Stimulated activated naive CD4-positive, alpha-beta T cell (primary cell): ENCODE measurements around the gene ZNF638.
A peak's percentile ranks its signal among the peaks of the same experiment; 100 is the strongest.
"Not testable (repeated sequence)": the region's sequence is repeated elsewhere in the genome, so short reads cannot be mapped to it uniquely, and the experiment has no call there.

Experiments
- DNase-seq, 6 experiments: peaks; one replicate each; lab custom pipeline; 2025; lab: John Stamatoyannopoulos, UW

The ZNF638 gene, protein sequence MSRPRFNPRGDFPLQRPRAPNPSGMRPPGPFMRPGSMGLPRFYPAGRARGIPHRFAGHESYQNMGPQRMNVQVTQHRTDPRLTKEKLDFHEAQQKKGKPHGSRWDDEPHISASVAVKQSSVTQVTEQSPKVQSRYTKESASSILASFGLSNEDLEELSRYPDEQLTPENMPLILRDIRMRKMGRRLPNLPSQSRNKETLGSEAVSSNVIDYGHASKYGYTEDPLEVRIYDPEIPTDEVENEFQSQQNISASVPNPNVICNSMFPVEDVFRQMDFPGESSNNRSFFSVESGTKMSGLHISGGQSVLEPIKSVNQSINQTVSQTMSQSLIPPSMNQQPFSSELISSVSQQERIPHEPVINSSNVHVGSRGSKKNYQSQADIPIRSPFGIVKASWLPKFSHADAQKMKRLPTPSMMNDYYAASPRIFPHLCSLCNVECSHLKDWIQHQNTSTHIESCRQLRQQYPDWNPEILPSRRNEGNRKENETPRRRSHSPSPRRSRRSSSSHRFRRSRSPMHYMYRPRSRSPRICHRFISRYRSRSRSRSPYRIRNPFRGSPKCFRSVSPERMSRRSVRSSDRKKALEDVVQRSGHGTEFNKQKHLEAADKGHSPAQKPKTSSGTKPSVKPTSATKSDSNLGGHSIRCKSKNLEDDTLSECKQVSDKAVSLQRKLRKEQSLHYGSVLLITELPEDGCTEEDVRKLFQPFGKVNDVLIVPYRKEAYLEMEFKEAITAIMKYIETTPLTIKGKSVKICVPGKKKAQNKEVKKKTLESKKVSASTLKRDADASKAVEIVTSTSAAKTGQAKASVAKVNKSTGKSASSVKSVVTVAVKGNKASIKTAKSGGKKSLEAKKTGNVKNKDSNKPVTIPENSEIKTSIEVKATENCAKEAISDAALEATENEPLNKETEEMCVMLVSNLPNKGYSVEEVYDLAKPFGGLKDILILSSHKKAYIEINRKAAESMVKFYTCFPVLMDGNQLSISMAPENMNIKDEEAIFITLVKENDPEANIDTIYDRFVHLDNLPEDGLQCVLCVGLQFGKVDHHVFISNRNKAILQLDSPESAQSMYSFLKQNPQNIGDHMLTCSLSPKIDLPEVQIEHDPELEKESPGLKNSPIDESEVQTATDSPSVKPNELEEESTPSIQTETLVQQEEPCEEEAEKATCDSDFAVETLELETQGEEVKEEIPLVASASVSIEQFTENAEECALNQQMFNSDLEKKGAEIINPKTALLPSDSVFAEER (N-terminal part only)

DNA sequence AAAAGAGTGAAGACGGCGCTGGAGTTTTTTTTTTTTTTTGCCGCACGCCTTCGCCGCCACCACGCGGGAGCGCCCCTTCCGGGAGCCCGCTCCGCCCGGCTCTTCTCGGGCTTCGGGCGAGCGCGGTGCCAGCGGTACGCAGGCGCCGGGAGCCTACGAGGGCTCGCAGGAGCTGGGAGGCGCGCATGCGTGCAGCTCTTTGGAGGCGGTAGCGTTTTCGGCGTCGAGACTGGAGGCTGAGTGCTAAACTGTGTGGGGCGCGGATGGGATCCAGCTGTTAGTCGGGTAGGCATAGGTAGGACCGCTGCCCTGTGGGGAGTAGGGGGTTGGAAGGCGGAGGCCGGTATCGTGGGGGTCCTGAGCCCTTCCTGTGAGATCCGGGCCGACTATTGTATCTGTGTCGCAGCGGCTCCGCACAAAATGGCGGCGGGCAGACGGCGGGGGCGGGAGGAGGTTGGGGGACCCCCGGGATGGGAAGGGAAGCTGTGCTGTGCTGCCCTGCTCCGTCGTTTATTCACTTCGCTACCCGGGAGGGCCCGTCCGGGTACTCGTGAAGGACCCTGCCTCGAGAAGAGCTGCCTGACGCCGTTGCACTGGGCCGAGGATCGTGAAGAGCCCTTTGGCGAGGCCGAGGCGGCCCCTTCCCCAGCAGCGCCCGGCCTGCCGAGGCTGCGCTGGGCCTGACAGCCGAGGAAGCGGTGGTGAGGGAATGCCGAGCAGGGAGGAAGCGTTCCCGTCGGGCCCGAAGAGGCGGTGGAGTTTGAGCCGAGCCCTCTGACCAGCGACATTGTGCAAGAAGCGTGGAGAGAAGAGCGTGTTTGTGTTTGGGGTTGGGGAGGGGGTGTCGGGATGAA, at the start of gene ZNF638:
TSS of gene ZNF638 (plus strand) at position 202 of the 854 bp plus-strand sequence. CDS start 17,173 bp downstream, outside the sequence.
- peak; percentile 85 to 93 (median 89) for DNase-seq

DNA sequence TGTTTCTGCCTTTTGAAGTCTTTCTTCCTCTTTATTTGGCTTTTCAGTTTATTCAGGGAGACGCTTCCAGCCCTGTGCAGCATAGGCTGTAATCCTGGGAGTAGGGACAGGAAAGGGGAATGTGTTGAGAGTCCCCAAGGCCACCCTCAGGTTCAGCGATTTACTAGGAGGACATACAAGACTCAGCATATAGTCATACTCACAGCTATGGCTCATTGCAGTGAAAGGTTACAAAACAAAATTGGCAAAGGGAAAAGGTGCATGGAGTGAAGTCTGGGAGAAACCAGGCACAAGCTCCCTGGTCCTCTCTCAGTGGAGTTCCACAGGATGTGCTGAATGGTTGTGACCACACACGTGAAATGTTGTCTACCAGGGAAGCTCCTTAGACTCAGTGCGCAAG, 49.6 kb upstream of the ZNF638 start:
- DNase-seq, result no peak

DNA sequence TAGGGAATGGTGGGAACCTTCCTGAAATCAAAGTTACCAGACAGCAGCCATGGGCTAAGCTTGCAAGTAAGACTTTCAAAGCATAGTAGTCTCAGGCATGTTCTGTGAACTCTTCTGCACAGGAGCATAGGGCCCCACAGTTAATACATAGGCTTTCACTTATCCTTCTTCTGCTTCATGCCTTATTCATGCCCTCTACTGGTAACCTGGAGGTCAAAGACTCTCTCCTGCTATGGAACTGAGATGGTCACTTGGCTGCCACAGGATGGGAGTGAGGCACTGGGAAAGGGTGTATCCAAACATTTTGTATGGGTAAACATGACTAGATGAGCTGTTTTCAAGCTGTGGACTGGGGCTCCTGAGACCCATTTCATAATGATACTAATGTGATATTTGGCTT, 49.1 kb upstream of the ZNF638 start:
- DNase-seq, result no peak

DNA sequence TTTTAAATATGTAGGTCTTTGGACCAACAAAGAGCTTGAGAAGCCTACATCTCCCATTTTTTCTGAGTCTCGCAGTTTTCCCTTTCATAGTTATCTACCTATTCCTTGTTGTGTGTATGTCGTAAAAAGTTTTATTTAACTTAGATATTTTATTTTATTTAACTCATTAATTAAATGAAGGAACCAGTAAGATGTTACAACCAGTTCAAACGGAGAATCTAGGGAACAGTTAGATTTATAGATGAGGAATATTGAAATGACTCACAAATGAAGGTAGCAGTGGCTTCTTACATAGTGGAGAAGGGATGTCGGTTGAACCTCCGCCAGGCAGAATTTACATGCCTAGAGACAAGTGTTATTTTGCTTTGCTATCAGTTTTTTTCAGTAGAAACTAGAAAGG, 48.5 kb upstream of the ZNF638 start:
- no peak for DNase-seq

DNA sequence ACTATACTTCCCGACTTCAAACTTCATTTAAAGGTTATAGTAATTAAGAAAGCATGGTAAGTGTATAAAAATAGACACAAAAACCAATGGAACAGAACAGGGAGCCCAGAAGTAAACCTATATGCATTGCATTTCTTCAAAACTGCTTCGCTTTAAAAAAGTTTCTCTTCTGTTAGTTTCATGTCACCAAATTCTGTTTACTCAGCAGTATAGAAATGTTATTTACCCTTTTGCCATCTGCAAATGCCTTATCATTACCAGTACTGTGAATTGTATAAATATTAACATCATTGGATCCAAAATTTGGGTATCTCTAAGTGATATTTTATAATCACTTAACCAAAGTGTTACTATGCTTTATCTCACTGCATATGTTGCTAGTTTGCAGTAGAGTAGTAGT, 45.9 kb upstream of the ZNF638 start:
- no peak for DNase-seq

DNA sequence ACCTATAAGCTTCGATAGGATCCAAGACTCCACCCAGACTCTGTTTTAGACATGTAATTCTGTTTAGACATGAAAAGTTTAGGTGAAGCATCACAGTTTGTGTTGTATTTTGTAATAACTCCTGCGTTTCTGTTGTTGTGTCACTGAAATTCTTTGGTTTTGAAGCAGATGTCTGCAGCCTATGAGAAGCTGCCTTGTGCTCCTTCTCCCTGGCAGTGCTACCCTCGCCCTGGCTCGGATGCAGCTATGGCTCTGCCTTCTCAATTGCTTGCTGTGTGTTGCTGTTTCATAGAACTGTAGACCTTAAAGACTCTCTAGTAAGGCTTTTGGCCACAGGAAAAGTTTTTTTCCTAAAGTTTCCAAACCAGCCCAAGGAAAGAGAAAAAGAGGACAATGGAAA, 40.2 kb upstream of the ZNF638 start:
- no peak for DNase-seq

DNA sequence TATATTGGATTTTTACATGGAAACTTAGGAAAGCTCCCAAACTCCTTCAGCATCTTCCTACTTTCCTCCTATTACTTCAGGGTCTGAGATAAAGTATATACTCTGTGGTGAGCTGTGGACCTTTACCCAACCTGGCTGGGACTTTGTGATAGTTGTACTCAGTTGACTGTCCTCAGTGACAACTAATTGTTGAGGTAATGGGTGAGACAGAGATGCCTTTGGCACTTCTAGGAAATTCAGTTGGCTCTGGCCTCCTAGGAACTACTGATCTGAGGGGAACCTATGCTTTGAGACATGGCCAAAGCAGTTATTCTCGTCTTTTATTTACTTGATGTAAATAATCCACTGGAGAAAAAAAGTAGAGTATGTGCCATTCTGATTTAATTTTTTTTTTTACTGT, 39.4 kb upstream of the ZNF638 start:
- no peak for DNase-seq

DNA sequence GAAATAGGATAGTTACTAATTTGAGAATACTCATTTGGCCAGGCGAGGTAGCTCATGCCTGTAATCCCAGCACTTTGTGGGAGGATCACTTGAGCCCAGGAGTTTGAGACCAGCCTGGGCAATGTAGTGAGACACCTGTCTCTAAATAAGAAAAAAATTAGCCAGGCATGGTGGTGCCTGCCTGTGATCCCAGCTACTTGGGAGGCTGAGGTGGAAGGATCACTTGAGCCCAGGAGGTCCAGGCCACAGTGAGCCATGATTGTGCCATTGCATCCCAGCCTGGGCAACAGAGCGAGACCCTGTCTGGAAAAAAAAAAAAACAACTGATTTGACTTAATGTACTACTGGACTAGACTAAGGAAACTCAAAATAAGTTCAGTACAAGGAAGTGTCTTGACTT, 32.7 kb upstream of the ZNF638 start:
- DNase-seq, result no peak

DNA sequence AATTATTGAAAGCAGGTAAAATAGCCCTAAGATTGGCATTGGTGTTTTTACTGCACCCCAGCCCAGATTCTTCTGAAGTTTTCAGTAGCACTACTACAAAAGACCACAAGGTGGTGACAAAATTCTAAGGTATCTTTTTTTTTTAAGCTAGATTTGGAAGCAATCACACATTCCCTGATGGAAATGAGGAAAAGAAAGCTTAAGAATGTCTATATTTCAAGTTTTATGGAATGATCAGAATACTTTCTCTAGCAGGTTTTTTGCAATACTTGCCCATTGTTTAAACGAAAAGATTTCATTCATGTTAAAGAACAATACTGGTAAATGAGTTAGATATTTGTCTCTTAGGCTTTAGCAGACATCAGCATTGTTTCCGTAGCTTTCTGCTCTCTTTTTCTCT, 32.1 kb upstream of the ZNF638 start:
- DNase-seq, result peak in 2 of 6 experiments; percentile 27 to 49

DNA sequence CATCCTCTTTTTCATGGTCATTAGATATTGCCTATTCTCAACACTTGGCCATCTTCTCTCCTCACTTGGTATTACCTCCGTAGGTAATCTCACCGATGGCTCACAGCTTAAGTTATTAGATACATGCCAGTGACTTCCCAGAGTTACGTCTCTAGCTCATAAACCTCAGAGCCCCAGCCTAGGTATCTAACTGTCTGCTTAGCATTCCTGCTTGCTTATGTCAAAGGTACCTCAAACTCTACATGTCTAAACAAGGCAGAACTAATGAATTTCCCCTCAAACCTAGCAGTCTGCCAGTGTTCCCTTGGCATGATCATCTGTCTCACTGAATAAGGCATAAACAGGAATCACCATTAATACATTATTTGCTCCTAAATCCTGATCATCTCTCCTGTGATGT, 27.7 kb upstream of the ZNF638 start:
- no peak for DNase-seq

DNA sequence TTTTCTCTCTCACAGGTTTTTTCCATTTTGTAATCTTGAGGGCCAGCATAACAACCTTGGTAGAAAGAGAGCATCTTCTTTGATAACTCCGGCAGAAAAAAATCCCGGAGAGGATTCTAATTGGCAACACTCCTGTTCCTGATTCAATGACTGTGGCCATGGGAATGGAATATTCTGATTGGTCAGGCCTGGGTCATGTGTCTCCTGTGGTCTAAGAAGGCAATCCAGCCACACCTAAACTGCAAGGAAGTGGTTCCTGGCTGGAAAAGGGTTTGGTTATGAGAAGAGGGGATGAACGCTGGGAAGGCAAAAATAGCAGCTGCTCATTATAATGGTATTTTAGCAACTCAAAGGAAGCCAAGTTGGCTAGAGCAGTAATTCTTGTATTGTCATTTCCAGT, 24.8 kb upstream of the ZNF638 start:
- DNase-seq, result no peak

DNA sequence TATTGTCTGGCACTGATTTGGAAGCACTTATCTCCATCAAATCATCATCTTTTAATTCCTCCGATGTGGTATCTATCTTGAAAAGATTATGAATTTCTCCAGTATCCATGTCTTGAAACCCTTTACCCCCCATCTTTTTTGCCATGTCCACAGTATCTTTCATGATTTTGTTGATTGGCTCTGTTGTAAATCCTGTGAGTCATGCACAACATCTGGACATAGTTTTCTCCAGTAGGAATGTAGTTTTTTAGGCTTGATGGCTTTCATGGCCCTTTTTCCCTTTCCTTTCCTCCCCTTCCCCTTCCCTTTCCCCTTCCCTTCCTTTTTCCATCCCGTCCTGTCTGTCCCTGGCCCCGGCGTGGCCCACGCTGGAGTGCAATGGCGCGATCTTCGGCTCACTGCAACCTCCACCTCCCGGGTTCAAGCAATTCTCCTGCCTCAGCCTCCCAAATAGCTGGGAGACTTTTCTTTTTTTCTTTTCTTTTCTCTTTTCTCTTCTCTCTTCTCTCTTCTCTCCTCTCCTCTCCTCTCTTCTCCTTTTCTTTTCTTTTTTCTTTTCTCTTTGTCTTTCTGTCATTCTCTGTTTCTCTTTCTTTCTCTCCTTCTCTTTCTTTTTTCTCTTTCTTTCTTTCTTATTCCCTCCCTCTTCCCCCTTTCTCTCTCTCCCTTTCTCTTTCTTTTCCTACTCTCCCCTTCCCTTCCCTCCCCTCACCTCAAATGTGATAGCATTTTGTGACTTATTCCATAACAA, 18.4 kb upstream of the ZNF638 start:
- no peak for DNase-seq

DNA sequence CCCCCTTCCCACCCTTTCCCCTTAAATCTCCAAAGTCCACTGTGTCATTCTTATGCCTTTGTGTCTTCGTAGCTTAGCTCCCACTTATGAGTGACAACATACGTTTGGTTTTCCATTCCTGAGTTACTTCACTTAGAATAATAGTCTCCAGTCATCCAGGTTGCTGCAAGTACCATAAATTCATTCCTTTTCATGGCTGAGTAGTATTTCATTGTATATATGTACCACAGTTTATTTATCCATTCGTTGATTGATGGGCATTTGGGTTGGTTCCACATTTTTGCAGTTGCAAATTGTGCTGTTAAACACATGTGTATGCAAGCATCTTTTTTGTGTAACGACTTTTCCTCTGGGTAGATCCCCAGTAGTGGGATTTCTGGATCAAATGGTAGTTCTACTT, 14.5 kb upstream of the ZNF638 start:
- no peak for DNase-seq

DNA sequence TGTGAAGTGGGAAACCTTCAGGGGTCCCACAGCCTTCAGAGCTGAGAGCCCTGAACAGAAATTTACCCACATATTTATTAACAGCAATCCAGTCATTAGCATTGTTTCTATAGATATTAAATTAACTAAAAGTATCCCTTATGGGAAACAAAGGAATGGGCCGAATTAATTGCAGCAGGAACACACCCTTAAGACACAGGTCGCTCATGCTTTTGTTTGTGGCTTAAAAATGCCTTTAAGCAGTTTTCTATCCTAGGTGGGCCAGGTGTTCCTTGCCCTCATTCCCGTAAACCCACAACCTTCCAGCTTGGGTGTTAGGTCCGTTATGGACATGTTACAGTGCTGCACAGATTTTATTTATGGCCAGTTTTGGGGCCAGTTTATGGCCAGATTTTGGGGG, 13.7 kb upstream of the ZNF638 start:
- not testable (repeated sequence) for DNase-seq

DNA sequence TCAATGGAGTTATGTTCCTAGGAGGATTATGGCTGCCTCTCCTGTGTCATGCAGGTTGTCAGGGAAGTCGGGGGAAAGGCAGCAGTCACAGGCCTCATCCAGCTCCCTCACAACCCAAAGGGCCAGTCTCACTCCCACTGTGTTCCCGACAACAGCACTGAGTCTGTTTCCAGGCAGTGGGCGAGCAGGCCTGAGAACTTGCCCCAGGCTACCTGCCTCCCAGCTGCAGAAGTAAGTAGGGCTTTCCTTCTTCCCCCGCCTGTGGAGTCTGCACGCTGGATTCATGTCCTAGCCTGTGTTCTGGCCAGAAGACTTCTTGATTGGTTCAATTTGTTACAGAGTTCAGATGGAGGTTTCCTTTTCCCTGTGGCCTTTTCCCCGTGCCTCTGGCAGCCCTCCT, 8.2 kb upstream of the ZNF638 start:
- DNase-seq, result no peak

DNA sequence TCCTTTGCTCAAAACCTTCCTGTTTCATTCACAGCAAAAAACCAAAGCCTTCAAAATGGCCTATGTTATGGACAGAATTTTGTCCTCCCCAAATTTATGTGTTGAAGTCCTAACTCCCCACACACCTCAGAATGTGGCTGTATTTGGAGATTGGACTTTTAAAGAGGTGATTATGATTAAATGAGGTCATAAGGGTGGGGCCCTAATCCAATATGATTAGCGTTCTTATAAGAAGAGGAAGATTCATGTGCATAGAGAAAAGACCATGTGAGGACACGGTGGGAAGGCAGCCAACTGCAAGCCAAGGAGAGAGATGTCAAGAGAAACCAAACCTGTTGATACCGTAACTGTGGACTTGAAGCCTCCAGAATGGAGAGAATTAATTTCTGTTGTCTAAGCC, 4.6 kb upstream of the ZNF638 start:
- DNase-seq, result no peak

DNA sequence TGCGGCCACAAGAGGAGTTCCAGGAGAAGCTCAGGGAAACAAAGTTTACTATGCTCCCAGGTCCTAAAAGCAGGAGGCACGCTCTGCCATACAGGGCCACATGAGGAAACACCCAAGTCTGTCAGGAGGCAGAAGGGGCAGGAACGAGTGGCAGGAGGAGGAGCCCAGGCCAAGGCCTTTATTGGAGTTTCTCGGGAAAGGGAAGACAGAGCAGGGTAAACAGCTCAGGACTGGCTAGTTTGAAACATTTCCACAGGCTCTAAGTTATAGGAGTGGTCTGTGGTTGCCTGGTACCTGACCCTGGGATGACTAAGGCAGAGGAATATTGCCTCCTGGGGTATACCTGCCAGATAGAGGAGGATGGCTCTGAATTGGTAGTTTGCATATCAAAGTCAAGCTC, 3.7 kb upstream of the ZNF638 start:
- DNase-seq, result no peak

DNA sequence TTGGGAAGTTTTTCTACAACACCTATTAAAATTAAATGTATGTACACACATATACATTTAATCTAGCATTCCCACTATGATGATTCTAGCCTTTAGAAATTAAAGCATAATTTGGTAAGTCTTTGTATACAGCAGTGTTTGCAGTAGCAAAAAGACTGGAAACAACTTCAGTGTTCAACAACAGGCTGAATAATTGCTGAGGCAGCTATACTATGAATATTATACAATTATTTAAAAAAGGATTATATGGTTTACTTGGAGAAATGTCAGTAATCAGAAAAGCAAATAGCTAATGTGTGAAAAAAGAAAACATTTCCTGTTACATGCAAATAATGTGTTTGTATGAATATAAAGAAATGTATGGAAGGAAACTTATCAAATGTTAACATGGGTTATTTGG, 1.4 kb upstream of the ZNF638 start:
- no peak for DNase-seq

DNA sequence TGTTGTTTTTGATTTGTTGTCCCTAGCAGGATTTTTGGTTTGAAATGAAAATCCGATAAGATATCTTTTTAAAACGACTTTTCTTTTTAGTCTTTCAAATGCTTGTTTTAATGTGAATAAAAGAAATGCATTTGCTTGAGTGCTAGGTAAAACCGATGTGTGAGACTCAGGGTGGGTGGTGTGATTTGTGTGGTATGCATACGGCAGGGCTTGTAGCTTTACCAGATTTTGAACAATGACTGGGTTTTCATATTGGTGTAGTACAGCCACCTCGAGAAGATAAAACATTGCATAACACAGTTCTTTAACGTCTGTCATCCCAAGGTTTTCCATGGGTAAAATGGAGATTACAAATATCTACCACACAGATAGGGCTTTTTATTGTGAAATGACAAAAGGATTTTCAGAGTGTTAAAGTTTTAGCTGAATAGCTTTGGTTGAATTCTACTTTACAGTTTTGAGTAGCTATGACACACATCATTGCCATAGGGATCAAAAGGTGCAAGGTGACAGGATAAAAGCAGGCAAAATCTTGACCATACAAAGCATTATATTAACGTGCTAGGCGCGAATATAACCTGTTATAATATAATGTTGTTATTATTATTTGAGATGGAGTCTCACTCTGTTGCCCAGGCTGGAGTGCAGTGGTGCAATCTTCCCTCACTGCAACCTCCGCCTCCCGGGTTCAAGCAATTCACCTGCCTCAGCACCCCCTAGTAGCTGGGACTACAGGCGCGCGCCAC, 824 bp upstream of the ZNF638 start:
- no peak for DNase-seq

DNA sequence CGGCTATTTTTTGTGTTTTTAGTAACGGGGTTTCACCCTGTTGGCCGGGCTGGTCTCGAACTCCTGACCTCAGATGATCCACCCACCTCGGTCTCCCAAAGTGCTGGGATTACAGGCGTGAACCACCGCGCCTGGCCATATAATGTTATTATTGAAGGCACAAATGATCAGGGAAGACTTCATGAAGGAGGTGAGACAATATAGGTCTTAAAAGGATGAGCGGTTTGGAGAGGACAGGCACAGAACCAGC, 326 bp upstream of the ZNF638 start:
- DNase-seq, result not testable (repeated sequence)
